Stromal cell of bone marrow (primary cell): Measurements from ENCODE around the gene PDGFRB.

ENCODE experiments used
- DNase-seq: peaks from one replicate; pipeline ENCODE4 v3.0.0-alpha.2; 2012; ENCODE audit warnings: low read depth

Gene PDGFRB

GRCh38 chr5:150144246-150144801 is 11.3 kb downstream of the PDGFRB start:
- no peak for DNase-seq

- peak; percentile 93 for DNase-seq
Measured at GRCh38 chr5:150143350-150144245, 12.0 kb downstream of the PDGFRB start.

GRCh38 chr5:150142959-150143349 is 12.7 kb downstream of the PDGFRB start:
- DNase-seq: peak; percentile 89

GRCh38 chr5:150142185-150142958 is 13.3 kb downstream of the PDGFRB start:
- no peak for DNase-seq

GRCh38 chr5:150141544-150142184 is 14.0 kb downstream of the PDGFRB start:
- DNase-seq: no peak

GRCh38 chr5:150140830-150141229 is 14.8 kb downstream of the PDGFRB start:
- DNase-seq: no peak

GRCh38 chr5:150139334-150139733 is 16.3 kb downstream of the PDGFRB start:
- DNase-seq: no peak

- DNase-seq: peak; percentile 83
Measured at GRCh38 chr5:150138551-150139265, 16.9 kb downstream of the PDGFRB start.

- DNase-seq: no peak
Measured at GRCh38 chr5:150137997-150138396, 17.6 kb downstream of the PDGFRB start.

- no peak for DNase-seq
Measured at GRCh38 chr5:150137168-150137957, 18.3 kb downstream of the PDGFRB start.

- DNase-seq: no peak
Measured at GRCh38 chr5:150136305-150137167, 19.1 kb downstream of the PDGFRB start.

GRCh38 chr5:150135557-150136304 is 19.9 kb downstream of the PDGFRB start:
- DNase-seq: no peak

GRCh38 chr5:150134198-150134588 is 21.5 kb downstream of the PDGFRB start:
- DNase-seq: no peak

- no peak for DNase-seq
Measured at GRCh38 chr5:150133581-150134197, 22.0 kb downstream of the PDGFRB start.

GRCh38 chr5:150132740-150133139 is 22.9 kb downstream of the PDGFRB start:
- no peak for DNase-seq

- DNase-seq: no peak
Measured at GRCh38 chr5:150131978-150132694, 23.5 kb downstream of the PDGFRB start.

- DNase-seq: no peak
Measured at GRCh38 chr5:150131461-150131860, 24.2 kb downstream of the PDGFRB start.

GRCh38 chr5:150130493-150130922 is 25.1 kb downstream of the PDGFRB start:
- no peak for DNase-seq
